ENCODE data around the gene NHSL2. TPM values are rescaled to one million over a fixed set of nuclear protein-coding genes. Genes with fewer than 3 reads are reported as not detected.

Gene NHSL2
- polyA plus RNA-seq, 3 donors, result 16.6 to 39.8 (median 22.8) TPM

GRCh38 chrX:72114807-72115206, 204.2 kb downstream of the NHSL2 start:
- Histone ChIP-seq H3K27ac (ENCODE audit: low read depth in 1 of 2, low read length in 2 of 2) (peak overlapping the region in 1 of 2 donors; percentile 64), H3K27me3 (ENCODE audit: control insufficient read depth in 2 of 2, insufficient read depth in 2 of 2, low read length in 2 of 2) (peaks cover 0 to 2% of the 10 kb centered on the region in 2 donors), H2AFZ (ENCODE audit: insufficient read depth, low read depth, low read length, poor library complexity, severe bottlenecking) (no peak overlapping the region), H3K9me3 (replicated peaks in 1 of 2; ENCODE audit: control insufficient read depth in 1 of 2, insufficient read depth in 1 of 2, low read length in 2 of 2) (no peaks in the 10 kb centered on the region), H3K4me1 (ENCODE audit: control insufficient read depth in 1 of 2, insufficient read depth in 2 of 2, low read length in 2 of 2) (peaks cover 43 to 45% of the 10 kb centered on the region in 2 donors), H3K9ac (ENCODE audit: insufficient read depth, low read length, poor library complexity, severe bottlenecking) (no peak overlapping the region), H3K4me3 (replicated peaks in 1 of 3; ENCODE audit: low read depth in 2 of 3, low read length in 3 of 3) (no peak overlapping the region), H3K79me2 (ENCODE audit: insufficient read depth, low read length) (peaks cover 100% of the 10 kb centered on the region), H3K36me3 (replicated peaks in 1 of 2; ENCODE audit: control insufficient read depth in 1 of 2, insufficient read depth in 2 of 2, low read length in 2 of 2) (peaks cover 0 to 2% of the 10 kb centered on the region in 2 donors), H4K20me1 (ENCODE audit: insufficient read depth, low read length) (no peaks in the 10 kb centered on the region), H3K4me2 (replicated peaks; ENCODE audit: extremely low read depth, low read length, poor library complexity, severe bottlenecking) (no peak overlapping the region)
- WGBS (ENCODE audit: insufficient coverage), result no CpG with 5 or more reads among the region's 4 CpGs
- intact Hi-C loops (cut with micrococcal nuclease), result no loop called here
- Mint-ChIP-seq H3K4me3 (no peak overlapping the region), H3K36me3 (peaks cover 17 to 29% of the 10 kb centered on the region in 2 donors), H3K27me3 (ENCODE audit: low read depth in 3 of 3) (peaks cover 0 to 31% (median 0%) of the 10 kb centered on the region in 3 donors), H3K4me1 (peaks cover 55% of the 10 kb centered on the region), H3K9me3 (no peaks in the 10 kb centered on the region), H3K27ac (peak overlapping the region in 3 of 7 donors; percentile 32 to 85 (median 60))
- DNase-seq, result no peak
- TF ChIP-seq, protein P1, sequence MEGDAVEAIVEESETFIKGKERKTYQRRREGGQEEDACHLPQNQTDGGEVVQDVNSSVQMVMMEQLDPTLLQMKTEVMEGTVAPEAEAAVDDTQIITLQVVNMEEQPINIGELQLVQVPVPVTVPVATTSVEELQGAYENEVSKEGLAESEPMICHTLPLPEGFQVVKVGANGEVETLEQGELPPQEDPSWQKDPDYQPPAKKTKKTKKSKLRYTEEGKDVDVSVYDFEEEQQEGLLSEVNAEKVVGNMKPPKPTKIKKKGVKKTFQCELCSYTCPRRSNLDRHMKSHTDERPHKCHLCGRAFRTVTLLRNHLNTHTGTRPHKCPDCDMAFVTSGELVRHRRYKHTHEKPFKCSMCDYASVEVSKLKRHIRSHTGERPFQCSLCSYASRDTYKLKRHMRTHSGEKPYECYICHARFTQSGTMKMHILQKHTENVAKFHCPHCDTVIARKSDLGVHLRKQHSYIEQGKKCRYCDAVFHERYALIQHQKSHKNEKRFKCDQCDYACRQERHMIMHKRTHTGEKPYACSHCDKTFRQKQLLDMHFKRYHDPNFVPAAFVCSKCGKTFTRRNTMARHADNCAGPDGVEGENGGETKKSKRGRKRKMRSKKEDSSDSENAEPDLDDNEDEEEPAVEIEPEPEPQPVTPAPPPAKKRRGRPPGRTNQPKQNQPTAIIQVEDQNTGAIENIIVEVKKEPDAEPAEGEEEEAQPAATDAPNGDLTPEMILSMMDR (IDR thresholded peaks at IDR 0.05), result no peak

GRCh38 chrX:72115380-72115779, 204.7 kb downstream of the NHSL2 start:
- Mint-ChIP-seq H3K4me1 (peaks cover 55% of the 10 kb centered on the region), H3K27me3 (ENCODE audit: low read depth in 3 of 3) (peaks cover 0 to 30% (median 0%) of the 10 kb centered on the region in 3 donors), H3K9me3 (no peaks in the 10 kb centered on the region), H3K27ac (peak overlapping the region in 2 of 7 donors; percentile 50 to 53), H3K36me3 (peaks cover 14 to 24% of the 10 kb centered on the region in 2 donors), H3K4me3 (no peak overlapping the region)
- no peaks in the 10 kb centered on the region for H3K9me3 ChIP-seq (replicated peaks in 1 of 2; ENCODE audit: control insufficient read depth in 1 of 2, insufficient read depth in 1 of 2, low read length in 2 of 2)
- H3K27ac ChIP-seq (ENCODE audit: low read depth in 1 of 2, low read length in 2 of 2), result peak overlapping the region in 1 of 2 donors; percentile 43
- peaks cover 41 to 46% of the 10 kb centered on the region in 2 donors for H3K4me1 ChIP-seq (ENCODE audit: control insufficient read depth in 1 of 2, insufficient read depth in 2 of 2, low read length in 2 of 2)
- peaks cover 0 to 2% of the 10 kb centered on the region in 2 donors for H3K36me3 ChIP-seq (replicated peaks in 1 of 2; ENCODE audit: control insufficient read depth in 1 of 2, insufficient read depth in 2 of 2, low read length in 2 of 2)
- WGBS (ENCODE audit: insufficient coverage), result 100% methylated on average over 2 of the region's 7 CpGs
- H3K4me3 ChIP-seq (replicated peaks in 1 of 3; ENCODE audit: low read depth in 2 of 3, low read length in 3 of 3), result no peak overlapping the region
- peaks cover 0 to 2% of the 10 kb centered on the region in 2 donors for H3K27me3 ChIP-seq (ENCODE audit: control insufficient read depth in 2 of 2, insufficient read depth in 2 of 2, low read length in 2 of 2)
- no peak overlapping the region for H3K9ac ChIP-seq (ENCODE audit: insufficient read depth, low read length, poor library complexity, severe bottlenecking)
- H2AFZ ChIP-seq (ENCODE audit: insufficient read depth, low read depth, low read length, poor library complexity, severe bottlenecking), result no peak overlapping the region
- H4K20me1 ChIP-seq (ENCODE audit: insufficient read depth, low read length), result no peaks in the 10 kb centered on the region
- H3K79me2 ChIP-seq (ENCODE audit: insufficient read depth, low read length), result peaks cover 100% of the 10 kb centered on the region
- TF ChIP-seq, protein P1 (IDR thresholded peaks at IDR 0.05), result no peak
- intact Hi-C loops (cut with micrococcal nuclease), result no loop called here
- no peak for DNase-seq
- H3K4me2 ChIP-seq (replicated peaks; ENCODE audit: extremely low read depth, low read length, poor library complexity, severe bottlenecking), result no peak overlapping the region
